DMS 273 (cell line): ENCODE measurements around the gene CNOT8.
"Not testable (repeated sequence)": the region's sequence is repeated elsewhere in the genome, so short reads cannot be mapped to it uniquely, and the experiment has no call there.

Experiments used
- DNase-seq: peaks from one replicate; lab custom pipeline; 2025; ENCODE audit not compliant: unreplicated experiment; lab: John Stamatoyannopoulos, UW

CNOT8 gene

DNA sequence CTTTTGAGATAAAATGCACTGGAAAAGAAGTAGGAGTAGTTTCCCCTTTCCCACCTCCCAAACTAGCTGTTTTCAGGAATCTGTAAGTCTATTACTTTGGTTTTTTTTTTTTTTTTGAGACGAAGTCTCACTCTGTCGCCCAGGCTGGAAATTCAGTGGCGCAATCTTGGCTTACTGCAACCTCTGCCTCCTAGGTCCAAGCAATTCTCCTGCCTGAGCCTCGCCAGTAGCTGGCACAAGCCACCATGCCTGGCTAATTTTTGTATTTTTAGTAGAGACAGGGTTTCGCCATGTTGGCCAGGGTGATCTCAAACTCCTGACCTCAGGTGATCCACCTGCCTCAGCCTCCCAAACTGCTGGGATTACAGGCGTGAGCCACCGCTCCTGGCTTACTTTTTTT lies 47.2 kb downstream of the CNOT8 start:
- not testable (repeated sequence) for DNase-seq

DNA sequence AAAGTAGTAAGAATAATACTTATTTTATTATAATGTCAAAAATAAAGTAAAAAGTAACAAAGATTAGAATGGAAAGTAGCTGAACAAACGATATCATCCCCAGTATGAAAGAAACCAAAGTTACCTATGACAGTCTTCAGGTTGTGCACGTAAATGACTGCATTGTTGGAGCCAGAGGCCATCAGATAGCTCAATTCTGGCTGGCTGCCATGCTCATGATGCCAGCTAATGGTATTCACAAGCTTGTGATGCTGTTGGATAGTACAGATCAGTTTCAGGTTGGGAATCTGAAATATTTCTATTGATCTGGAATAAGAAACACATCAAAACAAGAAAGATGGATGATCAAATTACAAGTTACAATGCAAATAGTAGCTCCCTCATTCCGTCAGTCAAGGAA lies 58.4 kb downstream of the CNOT8 start:
- no peak for DNase-seq

DNA sequence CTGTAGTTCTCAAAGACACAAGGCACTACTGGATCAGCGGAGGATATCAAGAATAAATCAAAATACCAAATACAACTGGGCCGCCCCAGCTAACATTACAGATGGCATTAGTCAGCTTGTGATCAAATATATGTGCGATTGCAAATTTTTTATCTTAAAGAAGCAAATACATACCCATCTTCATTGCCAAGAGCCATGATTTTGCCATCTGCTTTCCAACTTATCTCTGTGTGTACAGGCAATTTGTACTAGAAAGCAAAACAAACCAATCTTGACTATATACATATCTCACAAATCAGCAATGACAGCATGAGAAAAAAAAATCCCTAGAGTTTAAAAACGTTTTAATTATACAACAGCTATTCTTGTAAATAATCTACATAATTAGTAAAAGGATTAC lies 59.3 kb downstream of the CNOT8 start:
- no peak for DNase-seq

DNA sequence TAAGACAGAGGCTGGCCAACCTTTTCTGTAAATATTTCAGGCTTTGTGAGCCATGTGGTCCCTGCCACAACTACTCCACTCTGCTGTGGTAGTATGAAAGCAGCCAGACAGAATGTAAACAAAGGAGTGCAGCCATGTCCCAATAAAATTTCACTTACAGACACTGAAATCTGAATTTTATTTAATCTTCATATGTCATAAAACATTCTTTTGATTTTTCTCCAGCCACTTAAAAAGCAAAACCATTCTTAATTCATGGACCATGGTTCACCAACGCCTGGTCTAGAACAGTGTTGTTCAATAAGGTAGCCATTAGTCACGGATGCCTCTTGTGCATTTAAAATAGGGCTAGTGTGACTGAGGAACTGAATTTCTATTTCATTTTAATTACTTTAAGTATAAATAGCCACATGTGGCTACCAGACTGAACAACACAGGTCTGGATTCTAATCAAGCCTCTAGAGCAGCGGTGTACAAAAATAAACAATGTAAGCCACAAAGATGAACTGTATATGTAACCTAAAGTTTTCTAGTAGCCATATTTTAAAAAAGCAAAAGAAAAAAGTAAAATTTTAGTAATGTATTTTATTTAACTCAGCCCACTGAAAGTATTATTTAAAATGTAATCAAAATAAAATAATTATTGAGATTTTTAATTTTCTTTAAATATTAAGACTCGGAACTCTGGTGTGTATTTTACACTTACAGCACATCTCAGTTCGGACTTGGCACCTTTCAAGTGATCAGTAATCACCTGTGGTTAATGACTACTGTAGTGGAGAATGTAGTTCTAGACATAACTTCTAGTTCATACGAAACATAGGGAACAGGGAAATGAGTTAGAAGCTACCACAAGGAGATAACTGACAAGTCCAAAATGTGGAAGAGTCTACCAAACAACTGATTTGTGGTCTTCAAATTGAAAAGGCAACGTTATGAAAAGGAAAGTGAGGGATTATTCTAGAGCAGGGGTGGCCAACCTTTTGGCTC lies 65.3 kb downstream of the CNOT8 start:
- no peak for DNase-seq
